Stimulated activated CD4-positive, alpha-beta T cell treated with anti-CD3 and anti-CD28 coated beads, Interleukin-2, amount 100 ng/mL, for 24 hours (primary cell): ENCODE measurements around the gene SPIN1.

ENCODE experiments used
- DNase-seq, 2 donors: peaks; one replicate each; pipeline ENCODE4 v3.0.0-alpha.2; 2020

SPIN1 gene

DNA sequence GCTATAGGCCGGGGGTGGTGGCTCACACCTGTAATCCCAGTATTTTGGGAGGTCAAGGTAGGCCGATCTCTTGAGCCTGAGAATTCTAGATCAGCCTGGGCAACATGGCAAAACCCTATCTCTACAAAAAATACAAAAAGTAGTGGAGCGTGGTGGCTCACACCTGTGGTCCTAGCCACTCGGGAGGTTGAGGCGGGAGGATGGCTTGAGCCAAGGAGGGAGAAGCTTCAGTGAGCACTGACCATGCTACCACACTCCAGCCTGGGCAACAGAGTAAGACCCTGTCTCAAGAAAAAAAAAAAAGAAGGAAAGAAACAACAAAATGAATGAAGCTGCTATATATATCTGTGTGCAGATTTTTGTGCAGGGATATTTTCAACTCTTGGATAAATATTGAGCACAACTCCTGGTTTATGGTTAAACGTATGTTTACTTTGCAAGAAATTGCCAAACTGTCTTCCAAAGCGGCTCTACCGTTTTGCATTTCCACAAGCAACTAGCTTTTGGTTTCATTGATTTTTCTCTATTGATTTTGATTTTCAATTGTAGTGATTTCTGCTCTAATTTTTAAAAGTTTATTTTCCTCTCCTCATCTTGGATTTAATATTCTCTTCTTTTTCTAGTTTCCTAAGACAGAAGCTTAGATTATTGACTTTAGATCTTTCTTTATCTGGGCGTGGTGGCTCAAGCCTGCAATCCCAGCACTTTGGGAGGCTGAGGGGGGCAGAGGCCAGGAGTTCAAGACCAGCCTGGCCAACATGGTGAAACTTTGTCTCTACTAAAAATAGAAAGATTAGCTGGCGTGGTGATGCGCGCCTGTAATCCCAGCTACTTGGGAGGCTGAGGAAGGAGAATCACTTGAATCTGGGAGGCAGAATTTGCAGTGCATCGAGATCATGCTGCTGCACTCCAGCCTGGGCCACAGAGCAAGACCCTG, 49.2 kb downstream of the SPIN1 start:
- no peak for DNase-seq

- no peak for DNase-seq
Measured at GRCh38 chr9:88438811-88439210, 50.6 kb downstream of the SPIN1 start.

DNA sequence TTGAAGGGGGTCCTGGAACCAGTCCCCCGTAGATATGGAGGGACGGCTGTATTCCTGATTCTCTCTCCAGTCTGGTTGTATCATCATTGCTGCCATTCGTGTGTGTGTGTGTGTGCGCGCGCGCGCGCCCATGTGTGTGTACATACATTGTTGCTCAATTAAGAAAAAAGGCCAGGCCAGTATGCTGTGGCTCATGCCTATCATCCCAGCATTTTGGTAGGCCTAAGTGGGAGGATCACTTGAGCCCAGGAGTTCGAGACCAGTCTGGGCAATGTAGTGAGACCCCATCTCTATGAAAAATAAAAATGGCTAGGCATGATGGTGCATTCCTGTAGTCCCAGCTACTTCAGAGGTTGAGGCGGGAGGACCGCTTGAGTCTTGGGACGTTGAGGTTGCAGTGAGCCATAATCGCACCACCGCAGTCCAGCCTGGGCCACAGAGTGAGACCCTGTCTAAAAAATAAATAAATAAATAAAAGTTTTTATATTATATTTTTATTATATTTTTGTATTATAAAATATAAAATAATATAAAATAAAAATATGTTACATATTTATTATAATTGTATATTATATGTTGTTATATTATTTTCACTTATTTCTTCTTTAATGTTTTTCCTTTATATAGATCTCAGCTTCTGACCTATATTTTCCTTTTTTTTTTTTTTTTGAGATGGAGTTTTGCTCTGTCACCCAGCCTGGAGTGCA, 53.2 kb downstream of the SPIN1 start:
- DNase-seq: no peak

- DNase-seq: no peak
Measured at GRCh38 chr9:88443480-88444113, 55.4 kb downstream of the SPIN1 start.

GRCh38 chr9:88446728-88447127, 58.5 kb downstream of the SPIN1 start:
- no peak for DNase-seq

DNA sequence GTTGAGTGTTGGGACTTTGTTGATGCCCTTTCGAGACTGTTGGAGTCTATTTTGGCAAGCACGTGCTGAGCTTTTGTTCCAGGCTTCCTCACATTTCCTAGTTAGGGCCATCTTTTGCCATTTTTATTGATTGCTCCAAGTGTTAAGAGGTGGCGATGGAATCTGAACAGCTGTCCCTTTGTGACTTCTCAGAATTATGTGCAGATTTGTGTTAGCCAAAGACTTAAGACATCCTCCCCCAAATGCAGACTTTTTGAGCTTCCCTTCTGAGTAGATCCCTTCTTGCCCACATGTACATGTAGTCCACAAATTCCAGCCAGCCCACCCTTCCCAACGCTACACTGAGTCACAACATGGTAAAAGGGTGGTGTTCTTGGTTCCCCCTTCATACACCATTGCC, 59.2 kb downstream of the SPIN1 start:
- DNase-seq: no peak

DNA sequence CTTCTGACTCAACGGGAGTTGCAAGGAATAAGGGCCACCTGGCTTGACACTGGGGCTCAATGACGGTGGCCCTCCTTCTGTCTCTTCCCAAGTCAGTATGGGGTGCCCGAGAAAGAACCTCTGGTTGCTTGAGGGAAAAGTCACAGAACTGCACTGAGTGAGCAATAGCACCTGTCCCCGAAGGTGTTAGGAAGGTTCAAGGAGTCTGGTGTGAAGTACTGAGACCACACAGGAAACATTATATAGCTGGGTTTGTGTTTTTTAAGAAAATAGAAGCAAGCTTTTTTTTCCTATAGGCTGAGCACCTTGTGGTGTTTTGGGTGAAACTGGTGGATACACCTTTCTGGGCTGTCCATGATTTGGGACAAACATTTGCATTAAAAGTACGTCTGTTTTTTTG, 62.9 kb downstream of the SPIN1 start:
- no peak for DNase-seq

DNA sequence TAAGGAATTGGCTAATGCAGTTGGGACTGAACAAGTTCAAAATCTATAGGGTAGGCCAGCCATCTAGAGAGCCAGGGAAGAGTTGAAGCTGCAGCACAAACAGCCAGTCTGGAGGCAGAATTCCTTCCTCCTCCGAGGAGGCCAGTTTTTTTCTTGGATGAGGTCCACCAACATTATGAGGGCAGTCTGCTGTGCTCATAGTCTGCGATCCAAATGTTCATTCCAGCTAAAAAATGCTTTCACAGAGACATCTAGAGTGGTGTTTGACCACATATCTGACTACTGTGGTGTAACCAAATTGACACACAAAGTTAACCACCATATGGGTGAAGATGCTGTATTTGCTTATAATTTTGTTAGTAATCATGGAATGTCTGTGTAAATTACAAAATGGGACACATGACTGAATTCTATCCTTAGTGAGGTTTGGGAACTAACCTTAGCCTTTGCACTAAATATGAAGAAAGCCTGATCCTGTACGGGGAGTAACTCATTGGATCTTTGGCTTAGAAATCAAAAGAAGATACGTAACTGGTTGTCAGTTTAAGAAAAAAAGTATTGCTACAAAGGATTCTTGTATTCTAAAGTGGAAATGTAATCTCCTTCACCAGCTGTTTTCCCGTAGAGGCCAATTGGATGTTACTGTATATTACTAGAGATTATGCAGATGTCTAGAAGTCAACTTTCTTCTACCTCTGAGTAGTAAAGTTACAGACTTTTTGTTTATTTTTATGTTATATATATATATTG, 70.6 kb downstream of the SPIN1 start:
- DNase-seq: no peak

DNA sequence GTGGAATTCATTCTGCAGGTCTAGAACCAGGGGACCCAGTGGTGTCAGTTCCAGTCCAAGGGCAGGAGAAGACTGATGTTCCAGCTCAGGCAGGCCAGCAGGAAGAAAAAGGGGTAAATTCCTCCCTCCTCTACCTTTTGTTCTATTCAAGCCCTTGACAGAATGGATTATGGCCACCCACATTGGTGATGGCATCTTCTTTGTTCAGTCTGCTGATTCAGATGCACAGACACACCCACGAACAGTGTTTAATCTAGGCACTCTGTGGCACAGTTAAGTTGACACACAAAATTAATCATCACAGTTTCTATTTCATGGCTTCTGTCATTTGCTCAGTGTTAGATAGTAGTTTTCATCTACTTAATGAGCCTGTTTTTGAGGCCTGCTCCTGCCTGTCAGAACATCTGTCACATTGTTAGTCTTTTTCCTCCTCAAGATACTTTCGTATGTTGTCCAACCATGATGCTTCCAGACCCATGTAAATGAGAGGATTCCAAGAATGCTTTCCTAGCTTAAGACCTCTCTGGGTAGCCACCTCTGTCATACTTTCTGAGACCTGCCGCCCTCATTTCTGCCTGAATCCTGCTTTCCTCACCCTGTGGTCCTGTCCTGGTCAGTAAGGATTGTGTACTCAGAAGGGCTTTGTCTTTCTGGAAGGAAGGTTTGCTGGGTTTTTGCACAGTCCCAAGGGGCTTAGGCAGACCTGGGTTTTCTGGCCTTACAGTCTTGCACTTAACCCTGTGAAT, 72.5 kb downstream of the SPIN1 start:
- peak; percentile 6 to 19 for DNase-seq

DNA sequence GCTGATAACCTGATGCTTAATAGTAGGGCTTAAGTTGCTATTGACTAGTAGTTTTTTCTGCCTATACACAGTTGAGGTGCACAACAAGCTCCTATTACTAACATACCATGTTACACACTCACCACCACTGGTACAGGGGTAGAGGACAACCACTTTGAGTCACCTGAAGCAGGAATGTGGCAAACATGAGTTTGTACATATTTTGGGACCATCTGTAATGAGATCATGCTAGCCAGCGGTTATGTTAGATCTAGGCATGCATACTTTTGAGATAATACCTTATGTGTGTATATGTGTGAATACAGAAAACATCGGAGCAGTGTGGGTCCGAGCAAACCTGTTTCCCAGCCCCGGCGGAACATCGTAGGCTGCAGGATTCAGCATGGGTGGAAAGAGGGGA, 73.9 kb downstream of the SPIN1 start:
- DNase-seq: no peak

DNA sequence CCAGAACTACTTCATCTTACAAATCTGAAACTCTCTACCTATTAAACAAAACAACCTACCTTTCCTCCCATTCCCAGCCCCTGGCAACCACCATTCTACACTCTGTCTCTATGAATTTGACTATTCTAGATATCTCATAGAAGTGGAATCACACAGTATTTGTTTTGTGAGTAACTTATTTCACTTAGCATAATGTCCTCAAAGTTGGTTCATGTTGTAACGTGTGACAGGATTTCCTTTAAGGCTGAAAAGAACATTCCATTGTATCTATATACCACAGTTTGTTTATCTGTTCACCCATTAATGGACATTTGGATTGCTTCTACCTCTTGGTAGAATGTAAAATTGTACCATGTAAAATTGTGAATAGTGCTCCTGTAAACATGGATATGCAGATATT, 76.6 kb downstream of the SPIN1 start:
- no peak for DNase-seq

GRCh38 chr9:88468226-88468625, 80.0 kb downstream of the SPIN1 start:
- DNase-seq: no peak

- DNase-seq: peak in 1 of 2 donors; percentile 6
Measured at GRCh38 chr9:88476491-88477271, 88.4 kb downstream of the SPIN1 start.

- DNase-seq: no peak
Measured at GRCh38 chr9:88477300-88477751, 89.1 kb downstream of the SPIN1 start.

GRCh38 chr9:88478246-88478645, 90.0 kb downstream of the SPIN1 start:
- no peak for DNase-seq

DNA sequence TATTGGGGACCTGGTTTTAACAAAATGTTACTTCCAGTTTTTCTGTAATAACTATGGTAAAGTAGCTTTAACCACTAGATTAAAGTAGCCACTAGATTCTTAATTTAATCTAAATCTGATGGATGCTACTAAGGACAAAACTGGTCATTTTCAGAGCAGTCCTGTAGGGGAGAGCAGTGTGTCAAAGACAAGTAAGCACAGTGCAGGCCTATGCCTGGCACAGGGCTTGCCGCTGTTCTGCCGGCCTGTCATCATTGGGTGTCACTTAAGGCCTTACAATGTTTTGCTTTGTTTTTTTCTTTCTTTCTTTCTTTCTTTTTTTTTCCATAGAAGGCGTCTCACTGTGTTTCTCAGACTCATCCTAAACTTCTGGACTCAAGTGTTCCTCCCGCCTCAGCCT, 93.7 kb downstream of the SPIN1 start:
- no peak for DNase-seq

- no peak for DNase-seq
Measured at GRCh38 chr9:88488166-88488565, 99.9 kb downstream of the SPIN1 start.

- no peak for DNase-seq
Measured at GRCh38 chr9:88494983-88495721, 106.9 kb downstream of the SPIN1 start.

DNA sequence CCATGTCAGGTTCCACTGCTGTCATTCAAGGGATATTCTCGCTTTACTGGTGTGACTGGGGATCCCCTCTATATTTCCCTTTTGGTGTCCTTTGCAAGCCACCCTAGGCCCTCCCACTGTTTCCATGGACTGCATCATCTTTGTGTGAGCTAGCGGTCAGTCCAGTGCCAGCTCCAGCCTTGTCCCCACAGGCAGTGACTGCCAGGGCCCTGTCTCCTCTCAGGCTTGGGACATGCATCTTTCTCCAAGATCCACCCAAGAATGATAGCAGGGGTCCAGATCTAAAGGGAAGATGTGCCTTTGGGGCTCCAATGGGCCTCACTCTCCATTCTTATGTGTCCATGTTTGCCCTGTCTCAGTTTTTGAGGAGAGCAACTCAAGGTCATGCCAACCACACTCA, 109.0 kb downstream of the SPIN1 start:
- DNase-seq: no peak

DNA sequence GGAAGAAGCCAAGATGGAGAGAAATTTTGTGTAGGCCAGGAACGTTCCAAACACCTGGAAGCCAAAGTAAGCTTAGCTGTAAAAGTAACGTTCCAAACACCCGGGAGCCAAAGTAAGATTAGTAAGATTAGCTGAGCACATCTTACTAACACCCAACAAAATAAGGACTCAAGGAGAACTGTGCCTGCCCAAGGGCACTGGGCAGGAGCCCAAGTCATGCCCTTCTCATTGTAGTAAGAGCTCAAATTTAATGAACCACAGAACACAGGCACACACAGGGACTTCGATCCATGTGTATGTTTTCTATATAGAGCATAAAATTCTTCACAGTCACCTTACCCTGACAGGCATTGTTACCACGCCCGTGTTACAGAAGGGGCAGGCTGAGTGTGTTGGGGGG, 110.6 kb downstream of the SPIN1 start:
- no peak for DNase-seq

DNA sequence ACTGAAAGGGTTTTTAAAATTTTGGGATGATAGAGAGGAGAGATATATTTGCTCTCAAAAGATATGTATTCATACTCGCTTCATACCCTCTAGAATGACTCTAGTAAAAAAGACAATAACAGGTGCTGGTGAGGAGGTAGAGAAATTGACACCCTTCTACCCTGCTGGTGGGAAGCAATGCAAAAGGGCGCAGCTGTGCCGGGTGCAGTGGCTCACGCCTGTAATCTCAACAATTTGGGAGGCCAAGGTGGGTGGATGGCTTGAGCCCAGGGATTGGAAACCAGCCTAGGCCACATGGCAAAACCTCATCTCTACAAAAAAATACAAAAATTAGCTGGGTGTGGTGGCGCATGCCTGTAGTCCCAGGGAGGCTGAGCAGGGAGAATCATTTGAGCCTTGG, 112.8 kb downstream of the SPIN1 start:
- no peak for DNase-seq
